SK-MEL-5 (cell line): ENCODE results near the gene WDR1. TPM values are rescaled to one million over a fixed set of nuclear protein-coding genes. Genes with fewer than 3 reads are reported as not detected.
A peak's percentile ranks its signal among the peaks of the same experiment; 100 is the strongest.

Source experiments
- DNase-seq: peaks from one replicate; pipeline ENCODE4 v3.0.0-alpha.2; 2016; ENCODE audit warnings: low read depth, low spot score
- in situ Hi-C: cut with HindIII; loops from 2 replicates; pipeline ENCODE4 v1.10.0; 2016; ENCODE audit warnings: low sequenced_read_pairs, high pct_unique_total_duplicates, low pct_unique_long_range_greater_than_20kb
- total RNA-seq: library from RNA; depleted of rRNA; stranded (reverse); fragments of >200 nt; shearing (Covaris generic); gene quantifications from 2 replicates; pipeline ENCODE4 v1.2.3, GENCODE V29; 2014

The WDR1 gene
- total RNA-seq, 1 experiment from 2014 or later = 248 TPM

GRCh38 chr4:10048941-10049697 lies 67.5 kb downstream of the WDR1 start:
- no peak for DNase-seq
- in situ Hi-C loops = no loop called here

- in situ Hi-C loops = no loop called here
Measured at GRCh38 chr4:10047967-10048366, 68.6 kb downstream of the WDR1 start.

GRCh38 chr4:10046471-10046870 lies 70.1 kb downstream of the WDR1 start:
- no peak for DNase-seq
- in situ Hi-C loops = no loop called here

More at GRCh38 chr4:10047967-10048366, 68.6 kb downstream of the WDR1 start:
- no peak for DNase-seq

GRCh38 chr4:10045481-10045880 lies 71.1 kb downstream of the WDR1 start:
- DNase-seq = no peak
- in situ Hi-C loops = no loop called here

GRCh38 chr4:10041036-10041435 lies 75.6 kb downstream of the WDR1 start:
- no peak for DNase-seq
- in situ Hi-C loops = no loop called here

- in situ Hi-C loops = no loop called here
- DNase-seq = no peak
Measured at GRCh38 chr4:10040049-10040892, 76.3 kb downstream of the WDR1 start.

GRCh38 chr4:10036807-10037342 lies 79.7 kb downstream of the WDR1 start:
- no peak for DNase-seq
- in situ Hi-C loops = no loop called here

- in situ Hi-C loops = no loop called here
- DNase-seq = no peak
Measured at GRCh38 chr4:10035130-10035529, 81.5 kb downstream of the WDR1 start.

- in situ Hi-C loops = no loop called here
Measured at GRCh38 chr4:10034612-10035104, 81.9 kb downstream of the WDR1 start.

GRCh38 chr4:10034136-10034535 lies 82.5 kb downstream of the WDR1 start:
- no peak for DNase-seq
- in situ Hi-C loops = no loop called here

More at GRCh38 chr4:10034612-10035104, 81.9 kb downstream of the WDR1 start:
- no peak for DNase-seq

GRCh38 chr4:10033191-10033881 lies 83.3 kb downstream of the WDR1 start:
- no peak for DNase-seq
- in situ Hi-C loops = no loop called here

- no peak for DNase-seq
Measured at GRCh38 chr4:10032625-10033024, 84.0 kb downstream of the WDR1 start.

GRCh38 chr4:10031668-10032590 lies 84.7 kb downstream of the WDR1 start:
- peak; percentile 25 for DNase-seq
- in situ Hi-C loops = no loop called here

More at GRCh38 chr4:10032625-10033024, 84.0 kb downstream of the WDR1 start:
- in situ Hi-C loops = no loop called here

GRCh38 chr4:10030972-10031667 lies 85.5 kb downstream of the WDR1 start:
- in situ Hi-C loops = no loop called here

GRCh38 chr4:10029403-10029802 lies 87.2 kb downstream of the WDR1 start:
- DNase-seq = no peak
- in situ Hi-C loops = no loop called here

More at GRCh38 chr4:10030972-10031667, 85.5 kb downstream of the WDR1 start:
- peak; percentile 89 for DNase-seq

GRCh38 chr4:10028910-10029309 lies 87.7 kb downstream of the WDR1 start:
- DNase-seq = peak; percentile 3
- in situ Hi-C loops = no loop called here
